Heart left ventricle (tissue), 13 donors: ENCODE measurements around the gene IL24.

Experiments
- CTCF ChIP-seq, 12 donors: fragments of 200-600 bp; sonication (generic) in 4 of 12; IDR thresholded peaks; one replicate each; pipeline versions ENCODE4 v1.5.0 to v1.8.0; 2018 to 2022; ENCODE audit warnings: antibody characterized with exemption in 12 of 12, mild to moderate bottlenecking in 5 of 12
- POLR2A ChIP-seq, 2 donors: fragments of 450-650 bp; IDR thresholded peaks; one replicate each; pipeline ENCODE4 v1.6.1; 2017; ENCODE audit warnings: antibody characterized with exemption in 2 of 2, mild to moderate bottlenecking in 2 of 2, moderate library complexity in 2 of 2
- donor health status: ischemic (EF 13 %, LVEDD 7.1; RV severe dilation, severe dysfunction).
- donor health status: DM: no; HTN: yes; CAD: no.
- donor health status: DM: no; HTN: no; CAD: no.
- donor health status: ischemic (EF 25% LVEDD 6.9; RV normal size, moderate dysfunction).
- donor health status: ischemic (EF 25% LVEDD 5.7; RV mildly dilated, moderate dysfunction).
- donor health status: ischemic (EF 35%, LVEDD 5.7; RV mildly dilated, moderate dysfunction).
- donor health status: nonischemic (EF 11% LVEDD 7.7; RV severe dilation, severe dysfunction).
- donor health status: DM: yes; HTN: yes; CAD: no.
- donor health status: PGD.
- donor health status: ischemic (EF 29% LVEDD 5.4; RV normal size, mild dysfunction).
- donor health status: nonischemic (EF 23%, LVEDD 6.1; RV moderate dilation, normal function).

- TF ChIP-seq POLR2A (IDR thresholded peaks at IDR 0.05) (no peak), CTCF (IDR thresholded peaks at IDR 0.05) (no peak)
Measured at GRCh38 chr1:206850401-206850800, 46.8 kb upstream of the IL24 start.
